ENCODE data around the gene SRD5A1.
"Not testable (repeated sequence)": the region's sequence is repeated elsewhere in the genome, so short reads cannot be mapped to it uniquely, and the experiment has no call there.

The SRD5A1 gene

GRCh38 chr5:6606884-6607558 is 26.2 kb upstream of the SRD5A1 start:
- DNase-seq = no peak

- DNase-seq = no peak
Observed at GRCh38 chr5:6607559-6607936, 25.7 kb upstream of the SRD5A1 start.

GRCh38 chr5:6608016-6608415 is 25.2 kb upstream of the SRD5A1 start:
- no peak for DNase-seq

- peak; percentile 72 for DNase-seq
Observed at GRCh38 chr5:6611334-6612256, 21.6 kb upstream of the SRD5A1 start.

GRCh38 chr5:6615034-6615815 is 18.0 kb upstream of the SRD5A1 start:
- no peak for DNase-seq

- no peak for DNase-seq
Observed at GRCh38 chr5:6616632-6617031, 16.6 kb upstream of the SRD5A1 start.

- DNase-seq = no peak
Observed at GRCh38 chr5:6623228-6623627, 10.0 kb upstream of the SRD5A1 start.

- no peak for DNase-seq
Observed at GRCh38 chr5:6623941-6624340, 9.3 kb upstream of the SRD5A1 start.

GRCh38 chr5:6626508-6626907 is 6.7 kb upstream of the SRD5A1 start:
- DNase-seq = no peak

- no peak for DNase-seq
Observed at GRCh38 chr5:6631441-6631840, 1.8 kb upstream of the SRD5A1 start.

GRCh38 chr5:6632324-6632887 is 834 bp upstream of the SRD5A1 start:
- no peak for DNase-seq

GRCh38 chr5:6633469-6634245 is 417 bp downstream of the SRD5A1 start:
- peak; percentile 28 for DNase-seq

- DNase-seq = no peak
Observed at GRCh38 chr5:6634306-6634705, 1.1 kb downstream of the SRD5A1 start.

- no peak for DNase-seq
Observed at GRCh38 chr5:6634788-6635430, 1.7 kb downstream of the SRD5A1 start.

- DNase-seq = no peak
Observed at GRCh38 chr5:6636293-6636692, 3.1 kb downstream of the SRD5A1 start.

GRCh38 chr5:6637022-6637421 is 3.8 kb downstream of the SRD5A1 start:
- no peak for DNase-seq

- no peak for DNase-seq
Observed at GRCh38 chr5:6637590-6637989, 4.3 kb downstream of the SRD5A1 start.

- DNase-seq = no peak
Observed at GRCh38 chr5:6638236-6638635, 5.0 kb downstream of the SRD5A1 start.

GRCh38 chr5:6642655-6643054 is 9.4 kb downstream of the SRD5A1 start:
- DNase-seq = no peak

GRCh38 chr5:6644794-6645241 is 11.6 kb downstream of the SRD5A1 start:
- no peak for DNase-seq

GRCh38 chr5:6645571-6646362 is 12.5 kb downstream of the SRD5A1 start:
- not testable (repeated sequence) for DNase-seq
